HepG2 (cell line): ENCODE measurements around the gene ARL8B. TPM values are rescaled to one million over a fixed set of nuclear protein-coding genes. Genes with fewer than 3 reads are reported as not detected.

Source experiments
- ATAC-seq: fragments of 200-7000 bp; cut with Tn5 transposase; 3 replicates; pipeline ENCODE4 v1.9.1; 2020; ENCODE audit warnings: mild to moderate bottlenecking, moderate library complexity
- BruUV-seq: library from RNA; stranded (reverse); fragments of 400-500 nt; replicated peaks from 2 replicates; lab custom pipeline; 2021; lab: Mats Ljungman, UMichigan
- CTCF ChIA-PET: fragments of 300-600 bp; formaldehyde crosslinking; extraction: SDS; loops from one replicate; lab custom pipeline; 2021; ENCODE audit warnings: low total read pairs, inconsistent platforms, low intra/inter-chr PET ratio; lab: Yijun Ruan, JAX
- POLR2A ChIA-PET: fragments of 350-600 bp; sonication (Branson Sonifier 250); formaldehyde crosslinking; loops from one replicate; lab custom pipeline; 2020; ENCODE audit warnings: antibody characterized with exemption, inconsistent platforms; lab: Yijun Ruan, JAX
- DNase-seq: peaks from one replicate; pipeline ENCODE4 v3.0.0-alpha.2; 2015; ENCODE audit warnings: low spot score
- FAIRE-seq: peaks from 3 replicates; lab custom pipeline; 2011; peaks lifted over from hg19 to GRCh38; lab: Jason Lieb, UNC
- H2AFZ ChIP-seq: one replicate; pipeline ENCODE4 v1.6.1; 2011; ENCODE audit warnings: low read length, inconsistent platforms
- H3K27ac ChIP-seq: fragments of 300-600 bp; 3 replicates; pipeline ENCODE4 v1.8.0; 2011; ENCODE audit warnings: mixed run types, mild to moderate bottlenecking, mixed read lengths, low read length, inconsistent platforms; ENCODE audit not compliant: insufficient read depth; ENCODE audit errors: extremely low read length
- H3K27me3 ChIP-seq, 2 experiments: fragments of 200-600 bp in 1 of 2; 2 replicates in 1 of 2; 3 replicates in 1 of 2; pipeline versions ENCODE4 v1.6.0 to v1.8.0; 2011; ENCODE audit warnings: low read length in 2 of 2, mild to moderate bottlenecking in 2 of 2, moderate library complexity in 2 of 2, inconsistent platforms in 1 of 2; ENCODE audit not compliant: insufficient read depth in 2 of 2, control insufficient read depth in 1 of 2
- H3K36me3 ChIP-seq, 2 experiments: fragments of 200-600 bp in 1 of 2; replicated peaks in 1 of 2; 2 replicates in 1 of 2; 3 replicates in 1 of 2; pipeline versions ENCODE4 v1.5.1 to v1.8.0; 2011; ENCODE audit warnings: low read length in 2 of 2, inconsistent platforms in 1 of 2; ENCODE audit not compliant: insufficient read depth in 2 of 2, control insufficient read depth in 1 of 2
- H3K4me1 ChIP-seq: 2 replicates; pipeline ENCODE4 v1.5.1; 2012; ENCODE audit warnings: low read length, inconsistent platforms; ENCODE audit not compliant: insufficient read depth
- H3K4me2 ChIP-seq: 2 replicates; pipeline ENCODE4 v1.6.0; 2011; ENCODE audit warnings: low read depth, low read length, inconsistent platforms
- H3K4me3 ChIP-seq, 3 experiments: fragments of 200-600 bp in 1 of 3; sonication (generic), shearing (Covaris generic) in 1 of 3; replicated peaks in 1 of 3; 2 replicates each; pipeline ENCODE4 v1.5.1; 2011 to 2016; ENCODE audit warnings: low read length in 3 of 3, inconsistent platforms in 2 of 3, low read depth in 2 of 3, mild to moderate bottlenecking in 2 of 3, control low read depth in 1 of 3, mixed read lengths in 1 of 3; ENCODE audit not compliant: insufficient read depth in 1 of 3
- H3K79me2 ChIP-seq: one replicate; pipeline ENCODE4 v1.6.1; 2011; ENCODE audit warnings: low read length, inconsistent platforms; ENCODE audit not compliant: insufficient read depth
- H3K9ac ChIP-seq: 2 replicates; pipeline ENCODE4 v1.6.0; 2011; ENCODE audit warnings: mild to moderate bottlenecking, low read depth, low read length, inconsistent platforms; ENCODE audit not compliant: insufficient read depth
- H3K9me3 ChIP-seq: 2 replicates; pipeline ENCODE4 v1.5.1; 2012; ENCODE audit warnings: mild to moderate bottlenecking, low read length
- H4K20me1 ChIP-seq: 2 replicates; pipeline ENCODE4 v1.6.0; 2011; ENCODE audit warnings: inconsistent platforms, mild to moderate bottlenecking, low read length, moderate library complexity; ENCODE audit not compliant: insufficient read depth
- BORCS8-MEF2B ChIP-seq: sonication (generic); formaldehyde crosslinking; IDR thresholded peaks from 2 replicates; pipeline ENCODE4 v1.8.0; 2022; ENCODE audit warnings: mild to moderate bottlenecking, missing genetic modification reagents
- BRD4 ChIP-seq: sonication (generic); formaldehyde crosslinking; IDR thresholded peaks from 2 replicates; pipeline ENCODE4 v1.4.0; 2020; ENCODE audit warnings: missing genetic modification reagents
- FOXO4 ChIP-seq: sonication (generic); formaldehyde crosslinking; conservative IDR thresholded peaks from 2 replicates; pipeline ENCODE4 v1.8.1; 2023; ENCODE audit warnings: missing genetic modification reagents
- HIC2 ChIP-seq: sonication (generic); formaldehyde crosslinking; IDR thresholded peaks from 2 replicates; pipeline ENCODE4 v1.9.0; 2022; ENCODE audit warnings: low read depth, missing genetic modification reagents
- HIVEP1 ChIP-seq: sonication (generic); formaldehyde crosslinking; IDR thresholded peaks from 2 replicates; pipeline ENCODE4 v1.4.0; 2020; ENCODE audit warnings: mild to moderate bottlenecking, missing genetic modification reagents
- HNF4A ChIP-seq: sonication (generic); formaldehyde crosslinking; IDR thresholded peaks from 2 replicates; pipeline ENCODE4 v1.4.0; 2020; ENCODE audit warnings: missing genetic modification reagents
- MED8 ChIP-seq: sonication (generic); formaldehyde crosslinking; IDR thresholded peaks from 2 replicates; pipeline ENCODE4 v1.8.1; 2023; ENCODE audit warnings: mild to moderate bottlenecking, missing genetic modification reagents; ENCODE audit not compliant: insufficient replicate concordance
- MNT ChIP-seq: fragments of 450-650 bp; IDR thresholded peaks from 2 replicates; pipeline ENCODE4 v1.6.1; 2016
- MYPOP ChIP-seq: sonication (generic); formaldehyde crosslinking; IDR thresholded peaks from 2 replicates; pipeline ENCODE4 v1.8.1; 2023; ENCODE audit warnings: mild to moderate bottlenecking, moderate library complexity, missing genetic modification reagents
- SAP130 ChIP-seq: IDR thresholded peaks from 2 replicates; pipeline ENCODE4 v1.6.1; 2016; ENCODE audit warnings: low read depth
- SSRP1 ChIP-seq: IDR thresholded peaks from 2 replicates; pipeline ENCODE4 v1.6.1; 2016; ENCODE audit warnings: control low read depth
- U2AF1 ChIP-seq: fragments of 200-400 bp; formaldehyde crosslinking; optimal IDR thresholded peaks from 2 replicates; pipeline ENCODE3; 2017; ENCODE audit warnings: mild to moderate bottlenecking, low read depth, low read length
- ZFP1 ChIP-seq: IDR thresholded peaks from 2 replicates; pipeline ENCODE4 v1.6.1; 2016
- ZNF232 ChIP-seq: sonication (generic); formaldehyde crosslinking; IDR thresholded peaks from 2 replicates; pipeline ENCODE4 v1.4.0; 2020; ENCODE audit warnings: missing genetic modification reagents, borderline replicate concordance
- ZNF33A ChIP-seq: sonication (generic); formaldehyde crosslinking; IDR thresholded peaks from 2 replicates; pipeline ENCODE4 v1.5.1; 2020; ENCODE audit warnings: missing genetic modification reagents, mild to moderate bottlenecking, moderate library complexity, borderline replicate concordance
- ZNF616 ChIP-seq: sonication (generic); formaldehyde crosslinking; IDR thresholded peaks from 2 replicates; pipeline ENCODE4 v1.5.0; 2020; ENCODE audit warnings: low read depth, mild to moderate bottlenecking, missing genetic modification reagents
- ZNF775 ChIP-seq: sonication (generic); formaldehyde crosslinking; IDR thresholded peaks from 2 replicates; pipeline ENCODE4 v1.4.0; 2020; ENCODE audit warnings: missing genetic modification reagents, mild to moderate bottlenecking, moderate library complexity, borderline replicate concordance
- ZNF83 ChIP-seq: sonication (generic); formaldehyde crosslinking; IDR thresholded peaks from 2 replicates; pipeline ENCODE4 v1.4.0; 2020; ENCODE audit warnings: missing genetic modification reagents, mild to moderate bottlenecking, borderline replicate concordance
- ZSCAN5A ChIP-seq: sonication (generic); formaldehyde crosslinking; IDR thresholded peaks from 2 replicates; pipeline ENCODE4 v1.8.0; 2022; ENCODE audit warnings: mild to moderate bottlenecking, missing genetic modification reagents, borderline replicate concordance
- WGBS: methylation state at CpG from one replicate; pipeline ENCODE4 v1.1.6; 2017; ENCODE audit warnings: low lambda C conversion rate; 5-methylcytosine and 5-hydroxymethylcytosine counted together
- in situ Hi-C: cut with HindIII; loops from 2 replicates; pipeline ENCODE4 v1.10.0; 2017; ENCODE audit warnings: low pct_unique_long_range_greater_than_20kb; ENCODE audit not compliant: extremely low pct_ligation_motif_present
- intact Hi-C: fragments of 100-400 bp; cut with micrococcal nuclease; formaldehyde crosslinking; loops from one replicate; pipeline ENCODE4 v1.10.0; 2022; ENCODE audit not compliant: unreplicated experiment
- polyA plus RNA-seq, 8 experiments: library from polyadenylated mRNA; depleted of rRNA in 3 of 8; stranded (reverse) in 7 of 8; unstranded in 1 of 8; fragments of >200 nt; fragmentation: Illumina TruSeq in 4 of 8; extraction: Trizol in 4 of 8; gene quantifications; 2 replicates each; pipeline versions ENCODE4 v1.2.1 to v1.2.3, GENCODE V29; 2011 to 2016; ENCODE audit warnings: low read depth in 4 of 8, missing spikeins in 1 of 8, mixed read lengths in 1 of 8; ENCODE audit not compliant: insufficient read depth in 1 of 8
- total RNA-seq, 5 experiments: library from RNA; depleted of rRNA; stranded (reverse); fragments of >200 nt; fragmentation: Illumina TruSeq; extraction: Trizol; gene quantifications; 2 replicates each; pipeline ENCODE4 v1.2.3, GENCODE V29; 2016; ENCODE audit warnings: low read depth in 1 of 5

Gene ARL8B
- total and polyA plus RNA-seq, 2 of the 13 experiments (the other 11 are each of a cell fraction or from before 2014, with no cell fraction given): 23.5 to 30.4 TPM

GRCh38 chr3:5194341-5194740, 72.2 kb downstream of the ARL8B start:
- in situ Hi-C loops (no loop called here), intact Hi-C loops (no loop called here)
- H2AFZ ChIP-seq: no peak overlapping the region
- H3K36me3 ChIP-seq: peaks cover 4 to 42% of the 10 kb centered on the region in 2 experiments
- H3K4me1 ChIP-seq: peaks cover 80% of the 10 kb centered on the region
- TF ChIP-seq HIC2 (no peak), ZFP1 (CRISPR knock-in tag) (no peak), ZNF616 (CRISPR knock-in tag) (no peak), FOXO4 (CRISPR knock-in tag) (no peak), U2AF1 (no peak), ZNF33A (CRISPR knock-in tag) (no peak), BRD4 (no peak), ZNF775 (CRISPR knock-in tag) (no peak), HIVEP1 (CRISPR knock-in tag) (no peak), HNF4A (CRISPR knock-in tag) (no peak), SAP130 (CRISPR knock-in tag) (no peak), ZSCAN5A (no peak), MYPOP (no peak), ZNF83 (CRISPR knock-in tag) (no peak), SSRP1 (no peak), MED8 (CRISPR knock-in tag) (no peak), BORCS8-MEF2B (CRISPR knock-in tag) (no peak), MNT (no peak), ZNF232 (no peak)
- ChIA-PET POLR2A (no interaction called here), CTCF (no interaction called here)
- peaks cover 18% of the 10 kb centered on the region for H4K20me1 ChIP-seq
- FAIRE-seq (no peak), ATAC-seq (no peak), DNase-seq (no peak)
- 82% methylated on average over 2 of the region's 2 CpGs for WGBS
- no peak overlapping the region for H3K9ac ChIP-seq
- H3K4me3 ChIP-seq: no peak overlapping the region
- no peak overlapping the region for H3K27ac ChIP-seq
- H3K9me3 ChIP-seq: no peaks in the 10 kb centered on the region
- H3K79me2 ChIP-seq: peaks cover 84% of the 10 kb centered on the region
- no peak overlapping the region for H3K4me2 ChIP-seq
- no TSS peak for BruUV-seq
- H3K27me3 ChIP-seq: no peaks in the 10 kb centered on the region
